ENCODE data around the gene RASGRF2. TPM values are rescaled to one million over a fixed set of nuclear protein-coding genes. Genes with fewer than 3 reads are reported as not detected.

The RASGRF2 gene
- total RNA-seq, 2 experiments from 2014 or later = 7.5 to 7.8 TPM

GRCh38 chr5:81228084-81228483, 267.9 kb downstream of the RASGRF2 start:
- Mint-ChIP-seq H3K9me3 (no peaks in the 10 kb centered on the region), H3K4me3 (no peak overlapping the region), H3K4me1 (no peaks in the 10 kb centered on the region), H3K27ac (no peak overlapping the region), H3K36me3 (ENCODE audit: low read depth) (peaks cover 1% of the 10 kb centered on the region), H3K27me3 (no peaks in the 10 kb centered on the region)
- POLR2A ChIA-PET = no interaction called here
- no peak for DNase-seq
- CTCF ChIA-PET = no interaction called here

- no peak overlapping the region for H3K4me3 Mint-ChIP-seq
- peaks cover 17% of the 10 kb centered on the region for H3K4me1 Mint-ChIP-seq
- ChIA-PET POLR2A (no interaction called here), CTCF (no interaction called here)
- peaks cover 4% of the 10 kb centered on the region for H3K36me3 Mint-ChIP-seq (ENCODE audit: low read depth)
- no peaks in the 10 kb centered on the region for H3K27me3 Mint-ChIP-seq
- H3K27ac Mint-ChIP-seq = no peak overlapping the region
- H3K9me3 Mint-ChIP-seq = no peaks in the 10 kb centered on the region
- no peak for DNase-seq
Observed at GRCh38 chr5:81230416-81230815, 270.3 kb downstream of the RASGRF2 start.

- H3K9me3 Mint-ChIP-seq = no peaks in the 10 kb centered on the region
- no peak for DNase-seq
- ChIA-PET CTCF (interaction anchor here (1.4 kb wide), 1 partner anchor 11 kb away, joined by 3 read pairs; no protein-coding TSS in a partner anchor), POLR2A (no interaction called here)
- H3K4me1 Mint-ChIP-seq = peaks cover 29% of the 10 kb centered on the region
- no peak overlapping the region for H3K4me3 Mint-ChIP-seq
- peaks cover 7% of the 10 kb centered on the region for H3K36me3 Mint-ChIP-seq (ENCODE audit: low read depth)
- H3K27me3 Mint-ChIP-seq = no peaks in the 10 kb centered on the region
- H3K27ac Mint-ChIP-seq = no peak overlapping the region
Observed at GRCh38 chr5:81232464-81233079, 272.4 kb downstream of the RASGRF2 start.

- ChIA-PET POLR2A (no interaction called here), CTCF (interaction anchor here (0.6 to 1.0 kb wide), 3 partner anchors 66 to 735 kb away, joined by 3 read pairs; no protein-coding TSS in a partner anchor)
- Mint-ChIP-seq H3K4me3 (no peak within 1 kb of the TSS), H3K4me1 (peaks cover 29% of the 10 kb centered on the region), H3K9me3 (no peaks in the 10 kb centered on the region), H3K27me3 (no peaks in the 10 kb centered on the region), H3K36me3 (ENCODE audit: low read depth) (peaks cover 7% of the 10 kb centered on the region), H3K27ac (peak within 1 kb of the TSS; percentile 2)
- DNase-seq = no peak
Observed at GRCh38 chr5:81233080-81233634, 273.0 kb downstream of the RASGRF2 start, which contains the start of gene CKMT2. TSS of gene CKMT2 (plus strand) at chr5:81233322. CDS start at chr5:81251133, 17,811 bp downstream.

- no peaks in the 10 kb centered on the region for H3K9me3 Mint-ChIP-seq
- H3K27ac Mint-ChIP-seq = peak overlapping the region; percentile 76
- CTCF ChIA-PET = interaction anchor here (0.6 to 1.5 kb wide), 3 partner anchors 39 to 1642 kb away, joined by 3 read pairs; no protein-coding TSS in a partner anchor
- no peaks in the 10 kb centered on the region for H3K27me3 Mint-ChIP-seq
- no peak for DNase-seq
- POLR2A ChIA-PET = no interaction called here
- H3K4me3 Mint-ChIP-seq = no peak overlapping the region
- H3K4me1 Mint-ChIP-seq = peaks cover 29% of the 10 kb centered on the region
- peaks cover 7% of the 10 kb centered on the region for H3K36me3 Mint-ChIP-seq (ENCODE audit: low read depth)
Observed at GRCh38 chr5:81234299-81234698, 274.1 kb downstream of the RASGRF2 start.

GRCh38 chr5:81234801-81235200, 274.6 kb downstream of the RASGRF2 start:
- H3K27ac Mint-ChIP-seq = peak overlapping the region; percentile 76
- no peaks in the 10 kb centered on the region for H3K9me3 Mint-ChIP-seq
- POLR2A ChIA-PET = no interaction called here
- CTCF ChIA-PET = interaction anchor here (0.5 to 1.5 kb wide), 5 partner anchors 15 to 1788 kb away, joined by 3 to 4 read pairs (median 3); no protein-coding TSS in a partner anchor
- H3K4me1 Mint-ChIP-seq = peaks cover 29% of the 10 kb centered on the region
- DNase-seq = peak; percentile 14
- no peaks in the 10 kb centered on the region for H3K27me3 Mint-ChIP-seq
- peaks cover 7% of the 10 kb centered on the region for H3K36me3 Mint-ChIP-seq (ENCODE audit: low read depth)
- no peak overlapping the region for H3K4me3 Mint-ChIP-seq

- POLR2A ChIA-PET = no interaction called here
- Mint-ChIP-seq H3K27me3 (no peaks in the 10 kb centered on the region), H3K4me3 (no peak overlapping the region), H3K36me3 (ENCODE audit: low read depth) (peaks cover 7% of the 10 kb centered on the region), H3K4me1 (peaks cover 29% of the 10 kb centered on the region), H3K9me3 (no peaks in the 10 kb centered on the region), H3K27ac (peak overlapping the region; percentile 76)
- DNase-seq = no peak
- CTCF ChIA-PET = interaction anchor here (0.5 to 1.5 kb wide), 4 partner anchors 14 to 1789 kb away, joined by 3 to 4 read pairs (median 3); no protein-coding TSS in a partner anchor
Observed at GRCh38 chr5:81235287-81236072, 275.3 kb downstream of the RASGRF2 start.

GRCh38 chr5:81238460-81238859, 278.3 kb downstream of the RASGRF2 start:
- Mint-ChIP-seq H3K36me3 (ENCODE audit: low read depth) (peaks cover 7% of the 10 kb centered on the region), H3K9me3 (no peaks in the 10 kb centered on the region), H3K27me3 (no peaks in the 10 kb centered on the region), H3K27ac (no peak overlapping the region), H3K4me1 (peaks cover 27% of the 10 kb centered on the region), H3K4me3 (no peak overlapping the region)
- DNase-seq = no peak
- CTCF ChIA-PET = no interaction called here
- POLR2A ChIA-PET = no interaction called here

- POLR2A ChIA-PET = no interaction called here
- CTCF ChIA-PET = no interaction called here
- no peaks in the 10 kb centered on the region for H3K9me3 Mint-ChIP-seq
Observed at GRCh38 chr5:81239613-81240012, 279.4 kb downstream of the RASGRF2 start.

GRCh38 chr5:81241001-81241400, 280.8 kb downstream of the RASGRF2 start:
- H3K4me3 Mint-ChIP-seq = no peak overlapping the region
- CTCF ChIA-PET = no interaction called here
- H3K4me1 Mint-ChIP-seq = peaks cover 6% of the 10 kb centered on the region
- DNase-seq = no peak
- H3K9me3 Mint-ChIP-seq = no peaks in the 10 kb centered on the region
- H3K36me3 Mint-ChIP-seq (ENCODE audit: low read depth) = no peaks in the 10 kb centered on the region
- H3K27ac Mint-ChIP-seq = no peak overlapping the region
- POLR2A ChIA-PET = no interaction called here
- no peaks in the 10 kb centered on the region for H3K27me3 Mint-ChIP-seq

More at GRCh38 chr5:81239613-81240012, 279.4 kb downstream of the RASGRF2 start:
- Mint-ChIP-seq H3K4me1 (peaks cover 20% of the 10 kb centered on the region), H3K27ac (peak overlapping the region; percentile 37), H3K4me3 (no peak overlapping the region), H3K27me3 (no peaks in the 10 kb centered on the region), H3K36me3 (ENCODE audit: low read depth) (peaks cover 3% of the 10 kb centered on the region)
- DNase-seq = no peak

GRCh38 chr5:81241961-81242648, 281.9 kb downstream of the RASGRF2 start:
- no peaks in the 10 kb centered on the region for H3K4me1 Mint-ChIP-seq
- H3K27ac Mint-ChIP-seq = no peak overlapping the region
- no peaks in the 10 kb centered on the region for H3K27me3 Mint-ChIP-seq
- H3K4me3 Mint-ChIP-seq = no peak overlapping the region
- no peaks in the 10 kb centered on the region for H3K9me3 Mint-ChIP-seq
- no peak for DNase-seq
- no peaks in the 10 kb centered on the region for H3K36me3 Mint-ChIP-seq (ENCODE audit: low read depth)
- ChIA-PET POLR2A (no interaction called here), CTCF (no interaction called here)

GRCh38 chr5:81242906-81243436, 282.8 kb downstream of the RASGRF2 start:
- Mint-ChIP-seq H3K27me3 (no peaks in the 10 kb centered on the region), H3K4me1 (no peaks in the 10 kb centered on the region), H3K27ac (no peak overlapping the region), H3K36me3 (ENCODE audit: low read depth) (no peaks in the 10 kb centered on the region), H3K9me3 (no peaks in the 10 kb centered on the region), H3K4me3 (no peak overlapping the region)
- DNase-seq = no peak
- ChIA-PET POLR2A (no interaction called here), CTCF (interaction anchor here (0.9 to 1.4 kb wide), 2 partner anchors 11 to 157 kb away, joined by 3 read pairs; no protein-coding TSS in a partner anchor)

Measured in activated CD4-positive, alpha-beta T cell treated with anti-CD3 and anti-CD28 coated beads, Interleukin-2, amount 10 ng/mL, durations not matched to agents 7 days and 5 days (primary cell).